ENCODE measurements around the gene SDK1.

- TF ChIP-seq SUZ12 (IDR thresholded peaks at IDR 0.05) (no peak), TARDBP (IDR thresholded peaks at IDR 0.05) (no peak), NFRKB (IDR thresholded peaks at IDR 0.05) (no peak), FOXM1 (IDR thresholded peaks at IDR 0.05; ENCODE audit: borderline replicate concordance) (no peak), ARNT (IDR thresholded peaks at IDR 0.05) (no peak), L3MBTL2 (conservative IDR thresholded peaks at IDR 0.05) (no peak), ELF4 (IDR thresholded peaks at IDR 0.05) (no peak)
- TF ChIP-seq, protein P1, sequence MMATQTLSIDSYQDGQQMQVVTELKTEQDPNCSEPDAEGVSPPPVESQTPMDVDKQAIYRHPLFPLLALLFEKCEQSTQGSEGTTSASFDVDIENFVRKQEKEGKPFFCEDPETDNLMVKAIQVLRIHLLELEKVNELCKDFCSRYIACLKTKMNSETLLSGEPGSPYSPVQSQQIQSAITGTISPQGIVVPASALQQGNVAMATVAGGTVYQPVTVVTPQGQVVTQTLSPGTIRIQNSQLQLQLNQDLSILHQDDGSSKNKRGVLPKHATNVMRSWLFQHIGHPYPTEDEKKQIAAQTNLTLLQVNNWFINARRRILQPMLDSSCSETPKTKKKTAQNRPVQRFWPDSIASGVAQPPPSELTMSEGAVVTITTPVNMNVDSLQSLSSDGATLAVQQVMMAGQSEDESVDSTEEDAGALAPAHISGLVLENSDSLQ (IDR thresholded peaks at IDR 0.05) = no peak
Measured at GRCh38 chr7:3670898-3671297, 369.8 kb downstream of the SDK1 start.
